ENCODE data around the gene LIX1L.
A peak's percentile ranks its signal among the peaks of the same experiment; 100 is the strongest.

LIX1L gene

GRCh38 chr1:145891587-145892485, 66.0 kb downstream of the LIX1L start:
- peak; percentile 72 for DNase-seq

GRCh38 chr1:145891143-145891542, 66.7 kb downstream of the LIX1L start:
- no peak for DNase-seq

GRCh38 chr1:145889722-145890121, 68.1 kb downstream of the LIX1L start:
- no peak for DNase-seq

DNA sequence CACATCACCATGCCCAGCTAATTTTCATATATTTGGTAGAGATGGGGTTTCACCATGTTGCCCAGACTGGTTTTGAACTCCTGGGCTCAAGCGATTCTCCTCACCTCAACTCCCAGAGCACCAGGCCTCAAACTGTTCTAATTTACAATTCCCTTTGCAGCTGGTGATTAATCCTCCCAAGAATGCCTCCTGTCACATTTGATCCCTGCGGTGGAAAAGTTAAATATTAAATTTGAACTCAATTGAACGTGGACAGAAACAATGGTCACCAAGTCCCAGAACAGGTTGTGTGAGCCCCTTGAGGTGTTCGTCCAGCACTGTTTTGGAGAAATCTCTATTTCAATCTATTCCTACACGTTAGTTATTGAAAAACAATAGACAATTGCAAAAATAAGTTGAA, 70.2 kb downstream of the LIX1L start:
- DNase-seq = no peak

DNA sequence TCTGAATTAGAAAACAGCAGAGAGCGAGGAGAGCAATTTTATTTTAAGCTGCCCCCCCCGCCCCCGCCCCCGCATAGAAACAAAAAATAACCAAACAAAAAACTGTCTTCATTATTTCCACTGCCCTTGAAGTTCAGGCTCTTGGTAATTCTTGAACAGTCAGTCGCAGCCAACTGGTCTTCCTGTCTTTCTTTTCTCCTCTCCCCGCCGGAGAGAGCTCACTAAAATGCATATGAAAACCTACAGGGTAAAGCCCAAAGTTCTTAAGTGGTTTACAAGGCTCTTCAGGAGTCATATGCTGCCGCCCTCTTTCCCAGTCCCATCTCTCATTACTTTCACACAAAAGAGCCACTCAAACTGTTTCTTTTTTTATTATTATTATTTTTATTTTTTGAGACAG, 71.0 kb downstream of the LIX1L start:
- no peak for DNase-seq

- no peak for DNase-seq
Observed at GRCh38 chr1:145886390-145886789, 71.4 kb downstream of the LIX1L start.

GRCh38 chr1:145885738-145886287, 72.0 kb downstream of the LIX1L start, which contains the start of gene ANKRD35:
TSS of gene ANKRD35 (minus strand) at chr1:145885866. CDS start at chr1:145885758, 108 bp downstream.
- peak; percentile 93 for DNase-seq

GRCh38 chr1:145884675-145885074, 73.1 kb downstream of the LIX1L start:
- no peak for DNase-seq
